ENCODE measurements around the gene IFITM2. TPM values are rescaled to one million over a fixed set of nuclear protein-coding genes. Genes with fewer than 3 reads are reported as not detected.

The IFITM2 gene
- polyA plus RNA-seq, 1 of the 3 experiments (the other 2 are of a cell fraction): 518 TPM

GRCh38 chr11:334264-334994 lies 26.8 kb downstream of the IFITM2 start:
- TF ChIP-seq JUND (IDR thresholded peaks at IDR 0.05): no peak
- no peak for TF ChIP-seq ELF1 (IDR thresholded peaks at IDR 0.05)
- TF ChIP-seq, protein P1, sequence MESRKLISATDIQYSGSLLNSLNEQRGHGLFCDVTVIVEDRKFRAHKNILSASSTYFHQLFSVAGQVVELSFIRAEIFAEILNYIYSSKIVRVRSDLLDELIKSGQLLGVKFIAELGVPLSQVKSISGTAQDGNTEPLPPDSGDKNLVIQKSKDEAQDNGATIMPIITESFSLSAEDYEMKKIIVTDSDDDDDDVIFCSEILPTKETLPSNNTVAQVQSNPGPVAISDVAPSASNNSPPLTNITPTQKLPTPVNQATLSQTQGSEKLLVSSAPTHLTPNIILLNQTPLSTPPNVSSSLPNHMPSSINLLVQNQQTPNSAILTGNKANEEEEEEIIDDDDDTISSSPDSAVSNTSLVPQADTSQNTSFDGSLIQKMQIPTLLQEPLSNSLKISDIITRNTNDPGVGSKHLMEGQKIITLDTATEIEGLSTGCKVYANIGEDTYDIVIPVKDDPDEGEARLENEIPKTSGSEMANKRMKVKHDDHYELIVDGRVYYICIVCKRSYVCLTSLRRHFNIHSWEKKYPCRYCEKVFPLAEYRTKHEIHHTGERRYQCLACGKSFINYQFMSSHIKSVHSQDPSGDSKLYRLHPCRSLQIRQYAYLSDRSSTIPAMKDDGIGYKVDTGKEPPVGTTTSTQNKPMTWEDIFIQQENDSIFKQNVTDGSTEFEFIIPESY (IDR thresholded peaks at IDR 0.05; ENCODE audit: borderline replicate concordance, low read depth): no peak
- no peak for TF ChIP-seq CHD2 (IDR thresholded peaks at IDR 0.05; ENCODE audit: low read length, partially characterized antibody)
- no peak for TF ChIP-seq NFIC (IDR thresholded peaks at IDR 0.05; ENCODE audit: borderline replicate concordance)
- no peak for TF ChIP-seq SMC3 (IDR thresholded peaks at IDR 0.05; ENCODE audit: low read depth, low read length)
- no peak for TF ChIP-seq FOXJ3 (CRISPR knock-in tag; IDR thresholded peaks at IDR 0.05)
- TF ChIP-seq TEAD4 (IDR thresholded peaks at IDR 0.05; ENCODE audit: borderline replicate concordance, insufficient read depth): no peak
- TF ChIP-seq FOSL2 (IDR thresholded peaks at IDR 0.05; ENCODE audit: borderline replicate concordance, low read depth): no peak
- TF ChIP-seq YY1 (IDR thresholded peaks at IDR 0.05; ENCODE audit: low read depth): no peak
- no peak for TF ChIP-seq GABPA (IDR thresholded peaks at IDR 0.05; ENCODE audit: low read depth)
- no peak for TF ChIP-seq TCF12 (IDR thresholded peaks at IDR 0.05)
- no peak for TF ChIP-seq EP300 (IDR thresholded peaks at IDR 0.05; ENCODE audit: borderline replicate concordance in 1 of 2, low read depth in 1 of 2, low read length in 1 of 2)
- TF ChIP-seq EZH2phosphoT487 (IDR thresholded peaks at IDR 0.05; ENCODE audit: borderline replicate concordance, low read depth): no peak
- TF ChIP-seq, protein P2, sequence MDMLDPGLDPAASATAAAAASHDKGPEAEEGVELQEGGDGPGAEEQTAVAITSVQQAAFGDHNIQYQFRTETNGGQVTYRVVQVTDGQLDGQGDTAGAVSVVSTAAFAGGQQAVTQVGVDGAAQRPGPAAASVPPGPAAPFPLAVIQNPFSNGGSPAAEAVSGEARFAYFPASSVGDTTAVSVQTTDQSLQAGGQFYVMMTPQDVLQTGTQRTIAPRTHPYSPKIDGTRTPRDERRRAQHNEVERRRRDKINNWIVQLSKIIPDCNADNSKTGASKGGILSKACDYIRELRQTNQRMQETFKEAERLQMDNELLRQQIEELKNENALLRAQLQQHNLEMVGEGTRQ (IDR thresholded peaks at IDR 0.05; ENCODE audit: borderline replicate concordance, low read depth, low read length): no peak
- TF ChIP-seq, protein P3, sequence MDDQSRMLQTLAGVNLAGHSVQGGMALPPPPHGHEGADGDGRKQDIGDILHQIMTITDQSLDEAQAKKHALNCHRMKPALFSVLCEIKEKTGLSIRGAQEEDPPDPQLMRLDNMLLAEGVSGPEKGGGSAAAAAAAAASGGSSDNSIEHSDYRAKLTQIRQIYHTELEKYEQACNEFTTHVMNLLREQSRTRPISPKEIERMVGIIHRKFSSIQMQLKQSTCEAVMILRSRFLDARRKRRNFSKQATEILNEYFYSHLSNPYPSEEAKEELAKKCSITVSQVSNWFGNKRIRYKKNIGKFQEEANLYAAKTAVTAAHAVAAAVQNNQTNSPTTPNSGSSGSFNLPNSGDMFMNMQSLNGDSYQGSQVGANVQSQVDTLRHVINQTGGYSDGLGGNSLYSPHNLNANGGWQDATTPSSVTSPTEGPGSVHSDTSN (IDR thresholded peaks at IDR 0.05): no peak
- no peak for TF ChIP-seq RFX5 (IDR thresholded peaks at IDR 0.05; ENCODE audit: low read length)
- TF ChIP-seq, protein P4, sequence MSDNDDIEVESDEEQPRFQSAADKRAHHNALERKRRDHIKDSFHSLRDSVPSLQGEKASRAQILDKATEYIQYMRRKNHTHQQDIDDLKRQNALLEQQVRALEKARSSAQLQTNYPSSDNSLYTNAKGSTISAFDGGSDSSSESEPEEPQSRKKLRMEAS (IDR thresholded peaks at IDR 0.05; ENCODE audit: low read depth): no peak
- no peak for TF ChIP-seq SIN3A (IDR thresholded peaks at IDR 0.05; ENCODE audit: borderline replicate concordance, low read depth, low read length)
- no peak for TF ChIP-seq RAD21 (IDR thresholded peaks at IDR 0.05; ENCODE audit: low read length)
- no peaks in the 10 kb centered on the region; a peak in 1 of 4 replicates for H3K4me1 ChIP-seq (ENCODE audit: control insufficient read depth in 1 of 2, insufficient read depth in 2 of 2, low read depth in 1 of 2, low read length in 1 of 2)
- H3K9me3 ChIP-seq: no peaks in the 10 kb centered on the region
- no peaks in the 10 kb centered on the region for H3K9me2 ChIP-seq
- ChIA-PET POLR2A (no interaction called here), CTCF (interaction anchor here (1.3 kb wide), 1 partner anchor 28 kb away, joined by 4 read pairs; no protein-coding TSS in a partner anchor)
- no peaks in the 10 kb centered on the region for H3K27me3 ChIP-seq (ENCODE audit: insufficient read depth)
- no peaks in the 10 kb centered on the region for H3K36me3 ChIP-seq (replicated peaks in 1 of 2; ENCODE audit: control insufficient read depth in 1 of 2, insufficient read depth in 2 of 2, low read length in 1 of 2)
- no peak overlapping the region for H3K4me3 ChIP-seq (ENCODE audit: low read depth in 2 of 2, low read length in 1 of 2)
- no peak overlapping the region for H2AFZ ChIP-seq (ENCODE audit: low read depth)
- no peaks in the 10 kb centered on the region for H3F3A ChIP-seq (replicated peaks; ENCODE audit: insufficient read depth)
- H3K9ac ChIP-seq: no peak overlapping the region
- DNase-seq: no peak
- no peaks in the 10 kb centered on the region for H4K20me1 ChIP-seq (ENCODE audit: insufficient read depth)
- no peak overlapping the region for H3K4me2 ChIP-seq
- 88% methylated on average over 25 of the region's 25 CpGs for WGBS (ENCODE audit: low lambda C conversion rate)
- H3K79me2 ChIP-seq (ENCODE audit: insufficient read depth): no peaks in the 10 kb centered on the region
- H3K27ac ChIP-seq (ENCODE audit: low read depth in 2 of 2, low read length in 1 of 2): no peak overlapping the region
